Tibial nerve (tissue), 3 donors: Measurements from ENCODE around the gene FERMT2.

Experiments used
- CTCF ChIP-seq, 5 experiments: fragments of 200-600 bp in 3 of 5; fragments of 450-650 bp in 2 of 5; sonication (generic) in 3 of 5; IDR thresholded peaks; one replicate each; pipeline ENCODE4 v1.5.1; 2016 to 2019; ENCODE audit warnings: antibody characterized with exemption in 5 of 5, mild to moderate bottlenecking in 3 of 5, moderate library complexity in 2 of 5
- POLR2A ChIP-seq, 2 donors: fragments of 450-650 bp; IDR thresholded peaks; one replicate each; pipeline ENCODE4 v1.6.1; 2017; ENCODE audit warnings: antibody characterized with exemption in 2 of 2, mild to moderate bottlenecking in 2 of 2, moderate library complexity in 2 of 2

GRCh38 chr14:52995998-52996397 is 45.1 kb upstream of the FERMT2 start:
- TF ChIP-seq POLR2A (IDR thresholded peaks at IDR 0.05) (no peak), CTCF (IDR thresholded peaks at IDR 0.05) (no peak)
